NCI-H345 (cell line): Measurements from ENCODE around the gene PLCH1.
A peak's percentile ranks its signal among the peaks of the same experiment; 100 is the strongest.

Source experiments
- DNase-seq: peaks from one replicate; lab custom pipeline; 2025; lab: John Stamatoyannopoulos, UW

PLCH1 gene

GRCh38 chr3:155548195-155548594 is 196.7 kb downstream of the PLCH1 start:
- DNase-seq: no peak

GRCh38 chr3:155535098-155535497 is 209.8 kb downstream of the PLCH1 start:
- DNase-seq: no peak

- DNase-seq: no peak
These were observed 216.3 kb downstream of the PLCH1 start for GRCh38 chr3:155528579-155528978.

- DNase-seq: no peak
These were observed 219.5 kb downstream of the PLCH1 start for GRCh38 chr3:155525324-155525833.

- DNase-seq: no peak
These were observed 224.4 kb downstream of the PLCH1 start for GRCh38 chr3:155520463-155520862.

GRCh38 chr3:155519078-155519477 is 225.8 kb downstream of the PLCH1 start:
- DNase-seq: no peak

- DNase-seq: no peak
These were observed 227.0 kb downstream of the PLCH1 start for GRCh38 chr3:155517903-155518302.

GRCh38 chr3:155516439-155516838 is 228.4 kb downstream of the PLCH1 start:
- DNase-seq: no peak

GRCh38 chr3:155512867-155513261 is 232.0 kb downstream of the PLCH1 start:
- no peak for DNase-seq

GRCh38 chr3:155512175-155512866 is 232.6 kb downstream of the PLCH1 start:
- no peak for DNase-seq

- peak; percentile 89 for DNase-seq
These were observed 240.2 kb downstream of the PLCH1 start for GRCh38 chr3:155504682-155505081.

- no peak for DNase-seq
These were observed 242.2 kb downstream of the PLCH1 start for GRCh38 chr3:155502630-155503029.

- DNase-seq: no peak
These were observed 244.6 kb downstream of the PLCH1 start for GRCh38 chr3:155500194-155500818.

GRCh38 chr3:155497930-155498647 is 246.8 kb downstream of the PLCH1 start:
- DNase-seq: no peak

- DNase-seq: no peak
These were observed 248.7 kb downstream of the PLCH1 start for GRCh38 chr3:155496206-155496605.

GRCh38 chr3:155495387-155495786 is 249.5 kb downstream of the PLCH1 start:
- DNase-seq: no peak

- DNase-seq: no peak
These were observed 250.5 kb downstream of the PLCH1 start for GRCh38 chr3:155494332-155494731.

- DNase-seq: no peak
These were observed 252.0 kb downstream of the PLCH1 start for GRCh38 chr3:155492841-155493240.

- DNase-seq: no peak
These were observed 253.2 kb downstream of the PLCH1 start for GRCh38 chr3:155491696-155492095.

- DNase-seq: no peak
These were observed 256.2 kb downstream of the PLCH1 start for GRCh38 chr3:155488671-155489070.

GRCh38 chr3:155485897-155486296 is 259.0 kb downstream of the PLCH1 start:
- DNase-seq: no peak

- DNase-seq: no peak
These were observed 263.3 kb downstream of the PLCH1 start for GRCh38 chr3:155481591-155481990.

GRCh38 chr3:155481089-155481488 is 263.8 kb downstream of the PLCH1 start:
- no peak for DNase-seq
